RWPE1 (cell line): ENCODE data around the gene CBFA2T3.

ENCODE experiments used
- CTCF ChIA-PET: fragments of 350-600 bp; sonication (Branson Sonifier 250); formaldehyde crosslinking; extraction: SDS; loops from one replicate; lab custom pipeline; 2021; lab: Yijun Ruan, JAX
- POLR2A ChIA-PET: fragments of 400-600 bp; formaldehyde crosslinking; extraction: SDS; loops from one replicate; lab custom pipeline; 2020; ENCODE audit warnings: antibody characterized with exemption; ENCODE audit not compliant: low non-redundant PET; lab: Yijun Ruan, JAX
- DNase-seq: peaks from one replicate; pipeline ENCODE4 v3.0.0; 2012; ENCODE audit warnings: low spot score
- H3K27ac ChIP-seq: fragments of 450-650 bp; 2 replicates; pipeline ENCODE4 v1.5.1; 2017
- CTCF ChIP-seq: fragments of 450-650 bp; conservative IDR thresholded peaks from 2 replicates; pipeline ENCODE4 v1.5.1; 2017; ENCODE audit warnings: low read depth, mild to moderate bottlenecking

Gene CBFA2T3

GRCh38 chr16:88868974-88869672 lies 107.9 kb downstream of the CBFA2T3 start:
- CTCF ChIA-PET = interaction anchor here (0.7 kb wide), 1 partner anchor 502 kb away, joined by 4 read pairs; no protein-coding TSS in a partner anchor
- POLR2A ChIA-PET = no interaction called here
- no peak for DNase-seq
- H3K27ac ChIP-seq = no peak overlapping the region
- TF ChIP-seq CTCF = no peak

- ChIA-PET POLR2A (no interaction called here), CTCF (interaction anchor here (0.7 kb wide), 1 partner anchor 150 kb away, joined by 3 read pairs; no protein-coding TSS in a partner anchor)
- no peak for TF ChIP-seq CTCF
- no peak overlapping the region for H3K27ac ChIP-seq
- no peak for DNase-seq
Measured at GRCh38 chr16:88867581-88868246, 109.3 kb downstream of the CBFA2T3 start.

GRCh38 chr16:88866151-88866920 lies 110.7 kb downstream of the CBFA2T3 start, which contains the start of gene PABPN1L:
Gene PABPN1L (minus strand): TSS chr16:88866660. CDS start chr16:88866606, 54 bp downstream.
- ChIA-PET CTCF (no interaction called here), POLR2A (no interaction called here)
- DNase-seq = no peak
- TF ChIP-seq CTCF = no peak
- no peak within 1 kb of the TSS for H3K27ac ChIP-seq

- no peak for DNase-seq
- TF ChIP-seq CTCF = no peak
- H3K27ac ChIP-seq = no peak overlapping the region
- ChIA-PET POLR2A (interaction anchor here (0.7 kb wide), 1 partner anchor 57 kb away, joined by 3 read pairs; no protein-coding TSS in a partner anchor), CTCF (no interaction called here)
Measured at GRCh38 chr16:88865742-88866141, 111.3 kb downstream of the CBFA2T3 start.

- TF ChIP-seq CTCF = no peak
- ChIA-PET POLR2A (interaction anchor here (0.7 kb wide), 1 partner anchor 57 kb away, joined by 3 read pairs; no protein-coding TSS in a partner anchor), CTCF (no interaction called here)
- H3K27ac ChIP-seq = no peak overlapping the region
- no peak for DNase-seq
Measured at GRCh38 chr16:88865310-88865709, 111.7 kb downstream of the CBFA2T3 start.

- POLR2A ChIA-PET = no interaction called here
- H3K27ac ChIP-seq = no peak overlapping the region
- DNase-seq = no peak
- CTCF ChIA-PET = no interaction called here
- no peak for TF ChIP-seq CTCF
Measured at GRCh38 chr16:88864521-88864920, 112.5 kb downstream of the CBFA2T3 start.
